Body of pancreas (tissue), 4 donors: ENCODE data around the gene NBAS. TPM values are rescaled to one million over a fixed set of nuclear protein-coding genes. Genes with fewer than 3 reads are reported as not detected.

Experiments used
- ATAC-seq: fragments of 150-250 bp; one replicate; pipeline ENCODE4 v1.9.1; 2016
- DNase-seq, 4 donors: peaks; one replicate each; pipeline ENCODE4 v3.0.0-alpha.2; 2019
- H3K27ac ChIP-seq, 4 donors: fragments of 200-600 bp; sonication (generic); 1 replicate in 3 of 4; 2 replicates in 1 of 4; pipeline versions ENCODE4 v1.5.1 to v1.6.1; 2016 to 2019; ENCODE audit warnings: mild to moderate bottlenecking in 1 of 4, mixed read lengths in 1 of 4, moderate library complexity in 1 of 4
- H3K27me3 ChIP-seq, 2 donors: fragments of 200-600 bp; sonication (generic); one replicate each; pipeline ENCODE4 v1.6.0; 2016; ENCODE audit warnings: mild to moderate bottlenecking in 1 of 2
- H3K36me3 ChIP-seq, 2 donors: fragments of 200-600 bp; sonication (generic); replicated peaks in 1 of 2; 2 replicates each; pipeline ENCODE4 v1.5.1; 2016; ENCODE audit warnings: low read depth in 2 of 2; ENCODE audit not compliant: insufficient read depth in 1 of 2
- H3K4me1 ChIP-seq: fragments of 200-600 bp; sonication (generic); one replicate; pipeline ENCODE4 v1.6.0; 2016
- H3K4me3 ChIP-seq, 2 donors: fragments of 200-600 bp; sonication (generic); 1 replicate in 1 of 2; 2 replicates in 1 of 2; pipeline ENCODE4 v1.5.1; 2016 to 2019
- H3K9me3 ChIP-seq, 3 donors: fragments of 200-600 bp; sonication (generic); 1 replicate in 2 of 3; 2 replicates in 1 of 3; pipeline ENCODE4 v1.5.1; 2016
- POLR2A ChIP-seq, 3 donors: fragments of 450-650 bp; IDR thresholded peaks; one replicate each; pipeline ENCODE4 v1.6.1; 2016; ENCODE audit warnings: antibody characterized with exemption in 3 of 3, mild to moderate bottlenecking in 2 of 3
- WGBS, 2 donors: methylation state at CpG; one replicate each; pipeline ENCODE4 v1.1.5; 2017; 5-methylcytosine and 5-hydroxymethylcytosine counted together
- intact Hi-C: fragments of 100-400 bp; cut with DNase I; formaldehyde crosslinking; loops from one replicate; pipeline ENCODE4 v1.15.1; 2023
- total RNA-seq, 2 donors: library from RNA; depleted of rRNA; stranded (reverse); fragments of >200 nt; gene quantifications; one replicate each; pipeline ENCODE4 v1.1.0, GENCODE V29; 2016
- TF ChIP-seq, protein P1 (sequence below), 7 experiments: fragments of 450-650 bp in 4 of 7; fragments of 200-600 bp in 3 of 7; sonication (generic) in 3 of 7; IDR thresholded peaks; one replicate each; pipeline ENCODE4 v1.5.1; 2016 to 2019; ENCODE audit warnings: antibody characterized with exemption in 7 of 7

The NBAS gene
- total RNA-seq, 2 donors from 2014 or later, result 34.0 to 35.9 TPM

DNA sequence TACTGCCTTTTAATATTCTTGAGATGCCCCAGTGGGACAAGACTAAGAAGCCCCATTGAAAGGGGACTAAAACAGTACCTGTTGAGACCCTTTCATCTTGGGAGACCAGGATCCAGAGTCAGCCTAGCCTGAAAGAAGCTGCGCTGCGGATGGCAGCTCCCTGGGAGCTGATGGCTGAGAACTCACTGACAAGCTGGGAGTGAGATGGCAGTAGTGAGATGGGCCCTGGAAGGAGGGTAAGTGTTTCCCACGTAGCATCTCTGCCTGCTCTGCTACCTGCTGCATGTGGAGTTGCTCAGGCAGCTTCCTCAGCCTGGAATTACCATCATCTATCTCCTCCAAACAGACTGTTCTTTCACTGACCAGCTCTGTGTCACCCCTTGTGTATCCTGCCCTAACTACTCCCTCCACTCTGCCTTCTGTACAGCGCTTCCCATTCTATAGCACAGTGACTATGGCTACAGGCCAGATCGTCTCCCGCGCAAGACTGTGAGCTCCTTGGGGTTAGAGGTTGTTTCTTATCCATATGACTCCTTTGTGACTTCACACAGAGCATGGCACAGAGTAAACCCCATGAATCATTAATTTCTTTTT lies 330.4 kb downstream of the NBAS start:
- DNase-seq (no peak), ATAC-seq (no peak)
- Histone ChIP-seq H3K27me3 (no peaks in the 10 kb centered on the region), H3K9me3 (no peaks in the 10 kb centered on the region), H3K4me3 (no peak overlapping the region), H3K27ac (no peak overlapping the region), H3K4me1 (no peaks in the 10 kb centered on the region), H3K36me3 (peaks cover 0 to 3% of the 10 kb centered on the region in 2 donors)
- intact Hi-C loops, result no loop called here
- no peak for TF ChIP-seq POLR2A (IDR thresholded peaks at IDR 0.05)
- TF ChIP-seq, protein P1, sequence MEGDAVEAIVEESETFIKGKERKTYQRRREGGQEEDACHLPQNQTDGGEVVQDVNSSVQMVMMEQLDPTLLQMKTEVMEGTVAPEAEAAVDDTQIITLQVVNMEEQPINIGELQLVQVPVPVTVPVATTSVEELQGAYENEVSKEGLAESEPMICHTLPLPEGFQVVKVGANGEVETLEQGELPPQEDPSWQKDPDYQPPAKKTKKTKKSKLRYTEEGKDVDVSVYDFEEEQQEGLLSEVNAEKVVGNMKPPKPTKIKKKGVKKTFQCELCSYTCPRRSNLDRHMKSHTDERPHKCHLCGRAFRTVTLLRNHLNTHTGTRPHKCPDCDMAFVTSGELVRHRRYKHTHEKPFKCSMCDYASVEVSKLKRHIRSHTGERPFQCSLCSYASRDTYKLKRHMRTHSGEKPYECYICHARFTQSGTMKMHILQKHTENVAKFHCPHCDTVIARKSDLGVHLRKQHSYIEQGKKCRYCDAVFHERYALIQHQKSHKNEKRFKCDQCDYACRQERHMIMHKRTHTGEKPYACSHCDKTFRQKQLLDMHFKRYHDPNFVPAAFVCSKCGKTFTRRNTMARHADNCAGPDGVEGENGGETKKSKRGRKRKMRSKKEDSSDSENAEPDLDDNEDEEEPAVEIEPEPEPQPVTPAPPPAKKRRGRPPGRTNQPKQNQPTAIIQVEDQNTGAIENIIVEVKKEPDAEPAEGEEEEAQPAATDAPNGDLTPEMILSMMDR (IDR thresholded peaks at IDR 0.05), result no peak
- 86 to 97% methylated on average over 7 of the region's 7 CpGs for WGBS, 2 donors

DNA sequence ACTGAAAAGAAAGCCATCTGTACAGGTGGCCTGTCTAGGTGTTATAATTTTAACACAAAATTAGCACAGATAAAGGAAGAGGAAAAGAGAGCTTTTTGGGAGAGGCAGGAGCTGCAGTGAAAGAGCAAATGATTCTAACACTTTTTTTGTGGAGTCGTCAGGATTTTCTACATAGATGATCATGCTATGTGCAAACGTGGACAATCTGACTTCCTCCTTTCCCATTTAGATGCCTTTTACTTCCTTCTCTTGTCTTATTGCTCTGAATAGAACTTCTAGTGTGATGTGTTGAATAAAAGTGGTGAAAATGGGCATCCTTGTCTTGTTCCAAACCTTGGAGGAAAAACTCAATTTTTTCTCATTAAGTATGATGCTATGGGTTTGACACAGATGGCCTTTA lies 334.5 kb downstream of the NBAS start:
- Histone ChIP-seq H3K4me3 (no peak overlapping the region), H3K9me3 (no peaks in the 10 kb centered on the region), H3K36me3 (peaks cover 0 to 3% of the 10 kb centered on the region in 2 donors), H3K27me3 (no peaks in the 10 kb centered on the region), H3K27ac (no peak overlapping the region), H3K4me1 (no peaks in the 10 kb centered on the region)
- ATAC-seq (no peak), DNase-seq (no peak)
- TF ChIP-seq, protein P1 (IDR thresholded peaks at IDR 0.05), result no peak
- TF ChIP-seq POLR2A (IDR thresholded peaks at IDR 0.05), result no peak
- intact Hi-C loops, result no loop called here
- WGBS, 2 donors, result 50 to 90% methylated on average over 2 of the region's 2 CpGs

DNA sequence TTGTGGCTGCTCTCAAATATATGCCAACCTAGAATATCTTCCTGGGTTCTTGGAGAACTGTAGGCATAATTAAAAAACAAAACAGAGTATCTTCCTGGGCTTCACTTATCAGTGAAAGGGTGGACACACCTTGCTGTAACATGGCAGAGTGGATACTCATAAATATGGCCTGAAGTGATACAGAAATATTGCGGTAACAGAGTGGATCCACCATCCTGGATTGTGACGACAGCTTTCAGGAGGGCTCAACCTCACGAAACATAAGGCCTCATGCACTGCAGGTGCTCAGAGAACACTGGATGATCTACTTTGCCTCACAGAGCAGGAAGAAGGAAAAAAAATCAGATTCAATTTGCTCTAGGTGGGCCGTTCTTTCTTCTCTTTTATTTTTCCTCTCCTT lies 336.0 kb downstream of the NBAS start:
- WGBS, 2 donors, result 95% methylated on average over 4 of the region's 4 CpGs
- intact Hi-C loops, result no loop called here
- TF ChIP-seq, protein P1 (IDR thresholded peaks at IDR 0.05), result no peak
- no peak for TF ChIP-seq POLR2A (IDR thresholded peaks at IDR 0.05)

DNA sequence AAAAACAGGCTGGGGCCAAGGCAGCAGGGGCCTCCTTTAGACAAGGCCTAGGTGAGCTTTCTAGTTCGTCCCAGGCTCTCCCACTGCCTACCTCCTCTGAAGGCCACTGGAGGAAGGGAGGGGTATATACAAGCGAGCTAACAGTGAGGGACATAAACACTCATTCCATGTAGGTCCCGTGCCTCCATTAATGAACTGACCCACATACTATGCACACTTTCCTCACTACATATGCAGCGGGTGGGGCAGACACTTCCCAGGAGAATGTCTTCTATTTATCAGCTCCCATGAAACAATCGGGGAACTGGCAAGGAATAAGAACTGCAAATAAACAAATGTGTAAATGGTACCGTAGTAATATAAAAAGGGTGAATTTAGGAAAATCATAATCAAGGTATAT lies 336.5 kb downstream of the NBAS start:
- Histone ChIP-seq H3K4me3 (no peak overlapping the region), H3K36me3 (peaks cover 0 to 3% of the 10 kb centered on the region in 2 donors), H3K9me3 (no peaks in the 10 kb centered on the region), H3K27ac (no peak overlapping the region), H3K27me3 (no peaks in the 10 kb centered on the region), H3K4me1 (no peaks in the 10 kb centered on the region)
- DNase-seq (no peak), ATAC-seq (no peak)
- intact Hi-C loops, result no loop called here
- TF ChIP-seq, protein P1 (IDR thresholded peaks at IDR 0.05), result no peak
- TF ChIP-seq POLR2A (IDR thresholded peaks at IDR 0.05), result no peak
- WGBS, 2 donors, result 91 to 95% methylated on average over 6 of the region's 6 CpGs

More for the DNA sequence above, 336.0 kb downstream of the NBAS start:
- no peaks in the 10 kb centered on the region for H3K4me1 ChIP-seq
- no peak for ATAC-seq
- no peak overlapping the region for H3K27ac ChIP-seq
- H3K36me3 ChIP-seq, result peaks cover 0 to 3% of the 10 kb centered on the region in 2 donors
- H3K9me3 ChIP-seq, result no peaks in the 10 kb centered on the region
- no peak for DNase-seq
- H3K4me3 ChIP-seq, result no peak overlapping the region
- H3K27me3 ChIP-seq, result no peaks in the 10 kb centered on the region

DNA sequence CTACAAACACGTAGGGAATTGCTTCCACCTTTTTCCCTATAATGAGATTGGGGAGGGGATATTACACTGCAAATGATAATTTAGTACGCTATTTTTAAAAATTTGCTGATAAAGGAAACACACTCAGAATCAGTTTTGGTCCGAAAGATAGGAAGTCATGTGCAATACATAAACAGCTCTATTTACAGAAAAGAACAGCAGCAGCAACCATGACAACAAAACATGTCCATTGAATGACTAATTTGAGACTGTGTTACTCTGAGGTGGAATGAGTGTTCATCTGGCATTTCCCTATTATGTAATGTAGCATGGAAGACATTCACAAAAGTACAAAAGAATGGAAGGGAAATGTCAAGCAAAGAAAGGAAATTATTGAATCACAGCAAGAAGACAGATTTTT lies 337.2 kb downstream of the NBAS start:
- TF ChIP-seq, protein P1 (IDR thresholded peaks at IDR 0.05), result no peak
- no peak for TF ChIP-seq POLR2A (IDR thresholded peaks at IDR 0.05)
- no peak overlapping the region for H3K27ac ChIP-seq
- no peaks in the 10 kb centered on the region for H3K9me3 ChIP-seq
- intact Hi-C loops, result no loop called here
- H3K36me3 ChIP-seq, result peaks cover 0 to 3% of the 10 kb centered on the region in 2 donors
- H3K4me1 ChIP-seq, result no peaks in the 10 kb centered on the region
- WGBS, 2 donors, result 81 to 85% methylated on average over 3 of the region's 3 CpGs
- no peaks in the 10 kb centered on the region for H3K27me3 ChIP-seq
- no peak for DNase-seq
- ATAC-seq, result no peak
- H3K4me3 ChIP-seq, result no peak overlapping the region
